HG02588 (cell line): Measurements from ENCODE around the gene PTPRJ.
"Not testable (repeated sequence)": the region's sequence is repeated elsewhere in the genome, so short reads cannot be mapped to it uniquely, and the experiment has no call there.

ENCODE experiments used
- ATAC-seq: cut with Tn5 transposase; IDR thresholded peaks from one replicate; pipeline ENCODE4 v1.9.1; 2021; ENCODE audit warnings: mild to moderate bottlenecking, moderate library complexity; ENCODE audit not compliant: unreplicated experiment

Gene PTPRJ

GRCh38 chr11:48017105-48017830 is 36.9 kb downstream of the PTPRJ start:
- no peak for ATAC-seq

GRCh38 chr11:48017831-48018527 is 37.6 kb downstream of the PTPRJ start:
- ATAC-seq = no peak

GRCh38 chr11:48018528-48019216 is 38.3 kb downstream of the PTPRJ start:
- ATAC-seq = no peak

GRCh38 chr11:48019217-48019584 is 38.8 kb downstream of the PTPRJ start:
- ATAC-seq = no peak

GRCh38 chr11:48019595-48019994 is 39.2 kb downstream of the PTPRJ start:
- no peak for ATAC-seq

- peak; percentile 55 for ATAC-seq
Measured at GRCh38 chr11:48020092-48020755, 39.9 kb downstream of the PTPRJ start.

GRCh38 chr11:48021201-48021820 is 41.0 kb downstream of the PTPRJ start:
- not testable (repeated sequence) for ATAC-seq

- no peak for ATAC-seq
Measured at GRCh38 chr11:48022445-48022844, 42.1 kb downstream of the PTPRJ start.

GRCh38 chr11:48023608-48024007 is 43.2 kb downstream of the PTPRJ start:
- ATAC-seq = not testable (repeated sequence)

- no peak for ATAC-seq
Measured at GRCh38 chr11:48024635-48025071, 44.3 kb downstream of the PTPRJ start.

- ATAC-seq = no peak
Measured at GRCh38 chr11:48025293-48025983, 45.1 kb downstream of the PTPRJ start.

- no peak for ATAC-seq
Measured at GRCh38 chr11:48025984-48026340, 45.6 kb downstream of the PTPRJ start.

GRCh38 chr11:48028914-48029680 is 48.7 kb downstream of the PTPRJ start:
- no peak for ATAC-seq

GRCh38 chr11:48029681-48030290 is 49.4 kb downstream of the PTPRJ start:
- ATAC-seq = no peak

GRCh38 chr11:48031602-48032001 is 51.2 kb downstream of the PTPRJ start:
- ATAC-seq = no peak

GRCh38 chr11:48032721-48033120 is 52.4 kb downstream of the PTPRJ start:
- ATAC-seq = no peak

GRCh38 chr11:48033918-48034341 is 53.6 kb downstream of the PTPRJ start:
- no peak for ATAC-seq

GRCh38 chr11:48034926-48035871 is 54.8 kb downstream of the PTPRJ start:
- ATAC-seq = no peak
